SKM-1 treated with dmso at 0.1 percent for 144 hours (cell line): ENCODE results near the gene COL13A1.

Experiments
- DNase-seq: peaks from one replicate; lab custom pipeline; 2025; ENCODE audit not compliant: unreplicated experiment; lab: John Stamatoyannopoulos, UW

COL13A1 gene

DNA sequence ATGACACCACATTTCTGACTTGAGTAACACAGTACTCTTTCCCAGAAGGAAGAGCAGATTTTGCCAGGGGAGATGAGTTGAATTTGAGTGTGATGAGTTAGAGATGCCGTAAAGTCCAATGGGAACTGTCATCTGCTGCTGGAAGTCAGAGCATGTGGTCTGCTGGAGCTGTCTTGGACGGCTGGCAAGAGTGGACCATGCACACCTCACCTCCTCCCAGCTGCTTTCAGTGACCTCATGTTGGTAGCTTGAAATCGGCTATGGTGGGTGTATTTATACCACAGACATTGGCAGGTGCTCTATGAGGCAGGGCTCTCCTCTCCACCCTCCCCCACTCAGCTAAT, 82.3 kb downstream of the COL13A1 start:
- no peak for DNase-seq

DNA sequence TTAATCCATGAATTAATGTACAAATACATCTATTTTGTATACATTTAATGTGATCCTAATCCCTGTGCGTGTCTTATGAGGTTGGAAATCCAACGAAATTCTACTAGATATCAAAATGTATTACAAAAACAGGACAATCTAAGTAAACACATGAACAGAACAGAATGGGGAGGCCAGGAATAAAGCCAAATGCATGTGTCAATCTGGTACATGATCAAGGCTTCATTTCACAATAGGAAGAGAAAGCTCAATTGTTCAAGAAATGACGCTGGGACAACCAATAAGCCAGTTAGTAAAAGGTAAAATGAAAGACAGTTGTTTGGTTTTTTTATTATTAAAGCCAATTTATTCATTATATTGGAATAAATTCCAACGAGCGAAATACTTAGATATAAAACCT, 83.0 kb downstream of the COL13A1 start:
- DNase-seq = no peak

DNA sequence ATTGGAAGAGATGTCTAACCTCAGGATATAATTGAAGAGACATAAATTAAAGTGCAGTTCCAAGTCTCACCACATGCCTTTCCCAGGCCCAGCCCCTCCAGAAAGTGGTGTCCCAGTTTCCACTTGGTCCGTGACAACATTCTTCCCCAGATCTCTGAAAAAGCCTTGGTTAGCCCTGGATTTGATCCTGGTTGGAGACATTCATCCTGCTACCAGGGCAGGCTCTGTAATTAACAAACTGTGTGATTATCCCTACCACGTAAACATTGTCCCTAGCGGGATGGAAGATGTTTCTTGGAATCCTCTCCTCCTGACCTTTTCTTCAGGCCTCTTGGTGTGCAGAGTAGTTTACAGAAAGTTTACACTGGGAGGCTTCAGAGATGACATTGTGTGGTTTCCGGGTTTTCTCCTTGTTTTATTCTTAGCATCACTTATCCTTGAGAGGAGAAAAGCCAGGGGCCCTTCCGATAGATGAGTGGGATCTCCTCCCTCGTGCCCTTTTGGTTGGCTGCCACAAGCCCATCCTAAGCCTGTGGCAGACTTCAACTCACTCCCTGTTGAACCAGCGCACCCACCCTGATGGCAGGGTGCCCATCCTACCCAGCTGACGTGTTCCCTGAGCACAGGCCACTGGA, 83.8 kb downstream of the COL13A1 start:
- no peak for DNase-seq

DNA sequence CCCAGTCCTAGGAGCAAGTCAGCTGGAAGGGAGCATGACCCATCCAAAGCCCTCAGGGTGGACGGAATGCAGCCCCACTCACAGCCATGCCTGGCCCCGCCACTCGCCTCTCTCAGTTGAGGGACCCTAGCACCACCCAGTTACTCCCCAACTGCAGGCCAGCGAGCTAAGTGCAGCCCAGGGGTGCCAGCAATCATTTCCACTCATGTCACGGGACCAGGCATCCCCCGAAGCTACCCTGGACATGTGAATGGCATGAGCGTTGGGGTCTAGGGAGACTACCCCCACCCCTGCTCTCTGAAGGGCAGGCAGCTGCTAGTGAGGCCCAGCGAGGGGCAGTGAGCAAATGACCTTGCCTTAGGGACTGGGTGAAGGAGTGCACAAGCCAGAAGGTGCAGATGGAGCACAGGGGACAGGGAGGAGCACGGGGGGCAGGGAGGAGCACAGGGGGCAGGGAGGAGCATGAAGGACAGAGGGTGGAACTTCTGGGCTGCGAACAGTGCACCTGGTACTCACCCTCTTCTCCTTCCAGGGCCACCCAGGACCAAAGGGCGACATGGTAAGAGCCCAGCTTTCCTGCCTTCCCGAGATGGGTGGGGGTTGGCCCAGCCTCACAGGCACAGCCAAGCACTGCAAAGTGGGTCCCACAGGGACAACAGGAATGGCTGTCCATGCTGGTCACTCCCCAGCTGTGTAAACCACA, 87.3 kb downstream of the COL13A1 start:
- no peak for DNase-seq

DNA sequence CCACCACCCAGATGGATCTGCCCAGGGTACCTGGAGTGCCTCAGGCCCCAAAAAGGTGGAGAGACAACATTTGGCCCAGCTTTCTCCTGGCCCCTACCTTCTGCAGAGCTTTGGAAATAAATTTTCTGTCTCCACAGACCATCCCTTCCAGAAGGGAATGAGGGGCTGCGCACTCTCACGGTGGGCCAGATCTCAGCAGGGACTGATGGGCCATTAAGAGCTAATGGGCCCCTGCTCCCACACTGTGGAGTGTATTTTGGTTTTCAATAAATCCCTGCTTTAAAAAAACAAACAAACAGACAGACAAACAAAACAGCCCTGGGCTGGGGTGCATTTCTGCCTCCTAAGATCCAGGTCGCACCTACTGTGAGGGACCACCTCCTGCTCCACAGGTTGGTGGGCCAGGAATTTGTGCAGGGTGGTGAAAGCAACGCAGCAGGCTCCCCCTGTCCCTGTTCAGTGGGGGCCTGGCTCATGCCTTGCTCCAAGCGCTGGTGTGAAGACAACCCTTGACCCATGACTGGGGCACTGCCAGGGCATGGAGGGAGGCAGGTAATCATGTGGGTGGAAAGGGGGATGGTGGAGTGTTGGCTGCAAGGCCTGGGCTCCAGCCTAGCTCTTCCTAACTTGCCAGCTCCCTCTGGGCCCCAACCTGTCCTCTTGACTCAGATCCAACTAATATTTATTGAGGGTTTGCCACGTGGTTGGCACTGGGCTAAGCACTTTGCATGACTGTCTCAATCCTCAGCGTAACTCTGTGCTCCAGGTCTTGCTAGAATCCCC, 88.5 kb downstream of the COL13A1 start:
- DNase-seq = no peak

DNA sequence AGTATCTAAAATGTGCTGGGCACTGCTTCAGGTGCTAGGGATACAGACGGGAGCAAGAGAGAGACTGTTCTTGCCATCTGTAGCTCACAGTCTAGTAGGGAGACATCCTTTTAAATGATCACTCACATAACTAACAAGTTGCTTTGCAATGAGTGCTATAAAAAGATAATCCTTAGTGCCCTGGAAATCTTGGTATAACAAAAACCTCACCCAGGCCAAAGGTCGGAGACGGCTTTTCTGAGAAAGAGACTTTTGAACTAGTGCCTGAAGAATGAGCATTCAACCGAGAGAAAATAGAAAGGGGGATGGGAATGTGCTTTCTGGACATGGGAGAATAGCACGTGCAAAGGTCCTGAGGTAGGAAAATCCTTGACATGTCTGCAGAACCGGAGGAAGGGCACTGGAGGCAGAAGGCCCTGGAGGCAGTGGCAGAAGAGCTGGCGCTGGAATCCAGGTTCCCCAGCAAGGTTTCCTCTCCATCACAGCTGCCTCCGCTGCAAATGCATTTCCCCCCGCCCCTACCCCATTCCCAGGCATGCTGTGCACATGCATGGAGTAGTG, 89.4 kb downstream of the COL13A1 start:
- DNase-seq = no peak

DNA sequence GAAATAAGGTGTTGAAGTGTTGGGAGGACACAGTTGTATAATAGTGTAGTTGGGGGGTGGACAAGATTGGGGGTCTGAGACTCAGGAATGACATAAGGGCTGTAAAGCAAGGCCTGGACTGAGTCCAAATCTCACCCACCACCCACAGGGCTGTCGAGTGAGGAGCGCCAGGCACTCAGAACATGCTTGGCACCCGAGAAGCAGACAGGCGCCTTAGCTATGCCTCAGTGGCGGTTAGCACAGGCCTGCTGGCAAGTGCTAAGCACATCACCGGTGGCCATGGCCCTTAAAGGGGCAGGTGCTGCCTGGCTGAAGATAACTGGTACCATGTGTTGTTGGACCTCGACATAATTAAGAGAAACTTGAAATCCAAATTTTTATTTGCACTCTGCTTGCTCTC, 90.7 kb downstream of the COL13A1 start:
- no peak for DNase-seq

DNA sequence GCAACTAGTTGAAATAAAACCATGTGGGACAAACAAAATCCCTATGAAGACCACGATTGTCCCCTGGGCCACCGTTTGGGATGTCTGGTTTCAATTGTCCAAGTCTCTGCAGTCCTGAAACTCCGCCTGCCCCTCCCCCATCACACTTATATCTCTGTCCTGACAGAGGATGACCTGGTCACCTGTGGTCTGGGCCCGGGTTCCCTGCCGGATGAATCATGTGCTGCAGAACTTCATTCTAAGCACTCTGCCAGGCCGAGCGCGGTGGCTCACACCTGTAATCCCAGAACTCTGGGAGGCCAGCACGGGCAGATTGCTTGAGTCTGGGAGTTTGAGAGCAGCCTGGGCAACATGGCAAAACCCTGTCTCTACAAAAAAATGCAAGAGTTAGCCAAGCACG, 91.1 kb downstream of the COL13A1 start:
- DNase-seq = no peak

DNA sequence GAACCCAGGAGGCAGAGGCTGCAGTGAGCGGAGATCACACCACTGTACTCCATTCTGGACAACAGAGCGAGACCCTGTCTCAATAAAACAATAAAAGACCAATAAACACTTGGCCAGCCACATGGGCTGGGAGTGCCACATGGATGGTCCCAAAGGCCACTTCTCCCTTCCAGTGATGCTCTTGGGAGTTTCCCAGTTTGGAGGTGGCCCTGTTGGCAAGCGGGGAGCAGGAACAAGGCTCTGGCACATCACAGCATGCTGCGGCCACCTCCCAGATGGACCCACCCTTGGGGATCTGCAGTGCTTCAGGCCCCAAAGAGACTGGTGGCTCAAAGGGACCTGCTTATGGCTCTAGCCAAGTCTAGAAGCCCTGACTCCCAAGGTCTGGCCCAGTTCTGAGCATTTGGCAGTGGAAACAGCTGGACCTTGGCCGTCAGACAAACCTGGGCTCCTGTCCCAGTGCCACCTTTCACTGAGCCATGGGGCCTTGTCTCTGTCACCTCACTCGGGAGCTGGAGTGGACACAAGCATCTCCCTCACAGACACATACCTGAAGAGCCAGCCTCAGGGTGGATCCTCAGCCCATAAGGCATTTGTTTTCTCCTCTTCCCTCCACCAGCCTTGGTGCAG, 91.7 kb downstream of the COL13A1 start:
- no peak for DNase-seq

DNA sequence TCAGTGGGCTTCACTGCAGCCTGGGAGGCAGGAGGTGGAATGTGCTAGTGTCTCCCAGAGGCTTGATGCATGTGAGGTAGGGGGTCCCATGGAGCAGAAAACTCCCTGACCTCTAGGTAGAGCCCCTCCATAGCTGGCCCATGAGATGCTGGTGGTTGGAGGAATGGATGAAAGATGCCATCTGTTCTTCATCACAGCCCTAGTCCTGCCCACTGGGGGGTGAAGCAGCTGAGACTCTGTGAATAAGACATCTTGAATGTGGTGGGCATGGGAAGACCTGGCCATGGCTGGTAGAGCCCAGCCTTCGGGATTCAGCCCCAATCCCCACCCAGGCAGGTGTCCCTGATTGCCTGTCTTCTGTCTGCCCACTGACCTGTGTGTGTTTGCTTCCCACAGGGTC, 92.5 kb downstream of the COL13A1 start:
- DNase-seq = peak; percentile 100

DNA sequence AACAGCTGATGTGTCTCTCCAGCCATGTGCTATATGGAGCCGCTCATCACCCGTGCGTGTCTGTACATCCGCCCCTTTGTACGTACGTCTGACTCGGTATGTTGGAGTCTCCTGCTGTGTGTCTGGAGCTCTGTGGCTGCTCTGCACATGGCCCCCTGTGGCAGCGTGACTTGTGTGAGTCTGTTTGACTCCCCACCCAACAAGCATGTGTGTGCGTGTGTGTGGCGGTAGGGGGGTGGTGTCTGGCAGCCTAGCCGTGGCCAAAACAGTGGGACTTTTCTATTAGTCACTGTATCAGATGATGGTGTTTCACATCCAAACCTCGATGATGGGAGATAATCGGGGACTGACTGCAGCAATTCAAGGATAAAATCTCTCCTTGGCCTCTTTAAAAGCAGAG, 94.1 kb downstream of the COL13A1 start:
- no peak for DNase-seq

DNA sequence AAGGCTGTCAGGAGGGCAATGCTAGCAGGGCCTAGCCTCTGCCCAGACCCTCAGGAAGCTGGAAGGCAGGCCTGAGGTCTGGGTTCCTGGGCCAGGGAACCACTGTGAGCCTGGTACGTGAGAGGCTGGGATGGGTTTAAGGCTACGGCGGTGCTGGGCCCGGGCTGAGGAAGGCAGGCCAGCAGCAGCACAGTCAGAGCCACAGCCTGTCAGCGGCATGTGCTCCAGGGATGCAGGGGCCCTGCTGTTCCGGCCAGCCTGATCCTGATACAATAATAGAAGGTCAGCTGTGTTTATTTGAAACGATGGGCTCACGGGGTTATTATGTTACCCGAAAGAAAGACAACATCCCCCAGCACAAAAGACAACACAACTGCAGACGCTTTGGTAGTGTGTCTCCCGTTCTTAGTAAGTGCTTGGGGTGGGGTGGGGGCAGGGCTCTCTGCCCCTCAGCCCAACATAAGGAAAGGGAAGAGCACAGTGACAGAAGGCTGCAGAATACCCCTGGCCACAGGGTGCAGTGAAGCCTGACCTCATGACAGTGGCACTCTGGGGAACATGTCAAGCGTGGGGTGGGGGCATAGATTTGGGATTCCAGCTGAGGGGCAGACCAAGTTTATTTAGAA, 95.0 kb downstream of the COL13A1 start:
- DNase-seq = no peak

DNA sequence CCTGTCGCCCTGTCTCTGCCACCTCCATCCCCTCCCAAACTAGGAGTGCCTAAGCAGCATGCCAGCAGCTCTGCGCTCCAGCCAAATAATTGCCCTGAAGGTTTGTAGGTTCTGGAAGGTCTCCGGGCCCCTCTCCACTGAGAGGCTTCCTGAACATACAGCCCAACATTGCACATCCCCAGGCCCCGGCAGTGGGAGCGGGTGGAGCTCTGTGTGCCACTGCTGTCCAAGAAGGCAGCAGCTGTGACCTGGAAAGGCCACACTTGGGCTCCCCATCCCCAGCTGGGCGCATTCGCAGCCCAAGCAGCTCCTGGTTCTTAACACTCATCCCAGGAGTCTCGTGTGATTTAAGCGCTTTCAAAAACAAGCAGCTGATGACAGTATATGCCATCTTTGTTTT, 95.7 kb downstream of the COL13A1 start:
- no peak for DNase-seq

DNA sequence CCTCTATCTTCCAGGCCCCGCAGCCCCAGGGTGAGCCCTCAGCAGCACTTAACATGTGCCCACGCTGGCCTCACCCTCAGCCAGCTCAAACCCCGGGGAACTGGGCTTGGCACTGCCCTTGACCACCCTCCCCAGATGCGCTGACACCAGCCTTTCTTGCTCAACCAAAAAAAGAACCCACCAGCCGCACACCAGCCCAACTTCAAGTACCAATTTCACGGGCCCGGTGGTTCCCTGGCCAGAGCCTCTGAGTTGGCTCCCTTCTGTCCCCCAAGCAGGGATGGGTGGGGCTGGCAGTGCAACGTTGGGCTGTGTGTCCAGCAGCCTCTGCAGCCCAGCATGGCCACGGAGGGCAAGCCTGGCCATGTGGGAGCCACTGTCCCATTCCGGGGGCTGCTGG, 96.3 kb downstream of the COL13A1 start:
- DNase-seq = no peak

DNA sequence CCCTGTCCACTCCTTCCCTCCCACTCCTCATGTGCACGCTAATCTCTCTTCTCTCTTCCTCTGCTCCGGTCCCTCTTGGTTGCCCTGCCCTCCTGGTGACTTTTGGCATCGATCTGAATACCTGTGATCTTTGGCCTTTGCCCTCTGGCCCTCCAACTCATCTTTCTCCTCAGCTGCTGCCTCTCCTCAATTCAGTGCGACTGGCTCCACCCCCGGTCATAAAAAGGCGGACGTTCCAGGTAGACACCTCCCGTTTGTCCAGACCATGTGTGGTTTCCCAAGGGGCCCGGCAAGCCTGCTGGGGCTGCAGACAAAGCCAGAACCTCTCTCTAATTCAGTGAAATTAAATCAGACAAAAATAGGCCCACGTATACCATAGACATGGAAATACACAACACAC, 96.8 kb downstream of the COL13A1 start:
- no peak for DNase-seq

DNA sequence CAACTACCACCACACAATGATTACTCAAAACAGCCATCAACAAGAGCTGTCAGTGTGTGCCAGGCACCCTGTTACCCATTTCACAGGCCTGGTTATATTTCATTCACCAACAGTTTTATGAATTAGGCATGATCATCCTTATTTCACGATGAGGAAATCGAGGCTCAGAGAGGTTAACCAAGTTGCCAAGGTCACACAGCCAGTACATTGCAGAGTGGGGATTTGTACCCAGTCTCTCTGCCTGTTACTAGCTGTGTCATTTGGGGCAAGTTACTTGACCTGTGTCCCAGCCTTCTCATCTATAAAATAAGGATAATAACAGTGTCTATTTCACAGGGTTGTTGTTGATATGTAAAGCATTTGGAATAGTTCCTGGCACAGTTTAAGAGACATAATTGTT, 97.2 kb downstream of the COL13A1 start:
- DNase-seq = no peak

DNA sequence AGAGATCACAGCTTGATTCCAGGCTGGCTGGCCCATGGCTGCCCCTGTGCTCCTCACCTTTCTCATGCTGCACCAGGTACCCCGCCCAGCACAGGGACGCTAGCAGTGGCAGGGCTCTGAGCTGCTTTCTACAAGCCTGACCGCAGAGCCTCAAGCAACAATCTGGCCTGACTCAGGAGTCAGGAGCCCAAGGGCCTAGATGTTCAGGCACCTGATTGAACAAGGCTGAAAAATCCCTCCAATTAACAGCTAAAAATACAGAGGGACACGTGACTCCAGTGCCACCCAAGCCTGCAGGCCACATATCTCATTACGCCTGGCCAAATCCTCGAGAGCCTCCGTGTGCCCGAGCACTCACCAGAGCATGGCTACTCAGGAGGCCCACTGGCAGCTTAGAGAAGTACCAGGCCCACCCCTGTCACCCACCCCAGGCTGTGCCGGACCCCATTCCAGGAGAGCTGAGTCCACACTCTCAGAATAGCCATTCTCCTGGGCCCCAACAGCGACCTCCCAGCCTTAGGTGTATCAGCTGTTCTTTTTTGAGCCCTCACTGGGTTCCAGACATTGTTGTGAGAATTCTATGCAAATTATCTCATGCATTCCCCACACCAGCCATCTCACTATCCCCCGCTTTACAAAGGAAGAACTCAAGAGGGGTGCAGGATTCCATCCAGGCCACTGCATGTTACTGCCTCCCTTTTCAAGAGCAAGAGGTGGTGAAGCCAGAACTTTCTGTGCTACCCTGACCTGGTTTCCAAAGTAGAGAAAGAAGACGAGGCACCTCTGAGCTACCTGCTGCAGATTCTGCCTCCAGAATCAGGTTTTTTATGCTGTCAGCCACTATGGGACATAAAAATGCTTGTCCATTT, 98.3 kb downstream of the COL13A1 start:
- DNase-seq = no peak

DNA sequence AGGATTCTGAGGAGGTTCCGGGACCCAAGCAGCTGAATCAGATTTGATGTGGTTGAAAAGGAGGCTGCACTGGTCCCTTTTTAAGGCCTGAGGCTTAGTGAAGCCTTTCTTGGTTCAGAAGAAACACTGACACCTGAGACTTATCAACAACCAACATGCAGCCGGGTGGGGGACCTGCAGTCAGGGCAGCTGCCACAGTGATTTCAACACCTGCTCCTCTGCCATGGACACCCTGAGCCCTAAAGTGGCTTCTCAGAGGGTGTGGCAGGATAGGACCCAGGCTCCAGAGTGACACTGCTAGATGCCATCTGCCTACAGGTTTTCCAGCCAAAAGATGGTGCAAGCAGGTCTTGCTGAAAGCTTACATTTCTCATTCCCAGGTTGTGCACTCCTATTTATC, 99.3 kb downstream of the COL13A1 start:
- DNase-seq = no peak

DNA sequence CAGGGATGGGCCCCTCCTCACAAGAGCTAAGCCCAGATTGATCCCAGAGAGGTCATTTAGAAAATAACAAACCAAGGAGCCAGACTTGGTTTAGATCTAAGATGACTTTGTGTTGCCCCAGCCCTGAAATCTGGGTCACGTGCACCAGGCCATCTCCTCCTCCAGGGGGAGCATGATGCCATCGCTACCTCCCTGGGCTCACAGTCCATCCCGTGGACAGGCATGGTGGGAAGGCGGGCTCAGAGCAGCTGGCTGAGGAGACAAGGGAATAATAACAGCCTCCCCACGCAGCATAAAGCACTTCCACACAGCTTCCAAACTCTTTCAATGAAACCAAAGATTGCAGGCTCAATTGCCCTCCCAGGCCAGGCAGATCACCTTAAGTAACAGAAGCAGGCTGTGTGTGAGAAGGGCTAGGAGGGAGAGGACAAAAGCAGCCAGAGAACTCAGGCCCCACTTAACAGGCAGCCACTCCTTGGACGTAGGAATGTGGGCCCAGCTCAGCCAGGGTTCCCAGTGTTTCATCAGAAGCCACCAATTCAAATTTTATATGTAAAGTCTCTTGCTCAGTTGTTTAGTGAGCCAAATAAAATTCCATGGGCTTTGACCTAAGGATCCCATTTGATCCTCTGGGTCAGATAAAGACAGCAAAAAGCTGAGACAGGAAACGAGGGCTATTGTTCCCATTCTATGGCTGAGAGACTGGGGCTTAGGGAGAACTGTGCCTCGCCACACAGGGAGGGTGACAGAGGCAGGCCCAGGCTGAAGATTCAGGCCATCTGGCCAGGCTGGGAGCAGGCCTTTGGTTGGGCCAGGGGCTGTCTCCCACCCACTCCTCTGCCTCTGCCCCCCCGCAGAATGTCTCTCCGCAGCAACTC, 100.2 kb downstream of the COL13A1 start:
- peak; percentile 27 for DNase-seq
